Nephron (organoid): ENCODE measurements around the gene DLGAP4.

Source experiments
- H3K27ac Mint-ChIP-seq, 3 experiments: 2 replicates each; pipeline ENCODE4 v1.8.0; 2020; ENCODE audit warnings: mixed read lengths in 3 of 3, mild to moderate bottlenecking in 2 of 3, moderate library complexity in 1 of 3
- H3K27me3 Mint-ChIP-seq: 2 replicates; pipeline ENCODE4 v1.8.0; 2021; ENCODE audit warnings: low read depth, mild to moderate bottlenecking, moderate library complexity, mixed read lengths
- H3K36me3 Mint-ChIP-seq: 2 replicates; pipeline ENCODE4 v1.8.0; 2020; ENCODE audit warnings: low read depth, mixed read lengths
- H3K4me1 Mint-ChIP-seq: 2 replicates; pipeline ENCODE4 v1.8.0; 2020; ENCODE audit warnings: mixed read lengths
- H3K4me3 Mint-ChIP-seq, 3 experiments: 2 replicates each; pipeline ENCODE4 v1.8.0; 2020; ENCODE audit warnings: mild to moderate bottlenecking in 3 of 3, mixed read lengths in 3 of 3, moderate library complexity in 2 of 3
- H3K9me3 Mint-ChIP-seq: 2 replicates; pipeline ENCODE4 v1.8.0; 2020; ENCODE audit warnings: mixed read lengths
- CTCF ChIP-seq, 3 experiments: fragments of 200-600 bp; sonication (generic); IDR thresholded peaks; one replicate each; pipeline ENCODE4 v1.5.0; 2021; ENCODE audit warnings: antibody characterized with exemption in 3 of 3; ENCODE audit not compliant: unreplicated experiment in 3 of 3

The DLGAP4 gene

GRCh38 chr20:36542516-36543183 lies 236.5 kb downstream of the DLGAP4 start:
- no peak for TF ChIP-seq CTCF (IDR thresholded peaks at IDR 0.05; ENCODE audit: unreplicated experiment in 3 of 3)
- Mint-ChIP-seq H3K4me3 (peak overlapping the region; percentile 79 to 90 (median 87)), H3K36me3 (peaks cover 5% of the 10 kb centered on the region), H3K9me3 (no peaks in the 10 kb centered on the region), H3K27ac (peak overlapping the region; percentile 88 to 92 (median 90)), H3K4me1 (peaks cover 41% of the 10 kb centered on the region), H3K27me3 (peaks cover under 1% of the 10 kb centered on the region)

GRCh38 chr20:36543184-36544133 lies 237.3 kb downstream of the DLGAP4 start:
- peak overlapping the region; percentile 79 to 90 (median 87) for H3K4me3 Mint-ChIP-seq

GRCh38 chr20:36544134-36545018 lies 238.2 kb downstream of the DLGAP4 start:
- no peak for TF ChIP-seq CTCF (IDR thresholded peaks at IDR 0.05; ENCODE audit: unreplicated experiment in 3 of 3)
- Mint-ChIP-seq H3K27ac (peak overlapping the region; percentile 88 to 92 (median 90)), H3K4me1 (peaks cover 32% of the 10 kb centered on the region), H3K9me3 (no peaks in the 10 kb centered on the region), H3K27me3 (no peaks in the 10 kb centered on the region), H3K36me3 (peaks cover 9% of the 10 kb centered on the region), H3K4me3 (peak overlapping the region; percentile 58 to 90 (median 87))

More at GRCh38 chr20:36543184-36544133, 237.3 kb downstream of the DLGAP4 start:
- TF ChIP-seq CTCF (IDR thresholded peaks at IDR 0.05; ENCODE audit: unreplicated experiment in 3 of 3): no peak
- Mint-ChIP-seq H3K36me3 (peaks cover 9% of the 10 kb centered on the region), H3K27ac (peak overlapping the region; percentile 88 to 92 (median 90)), H3K27me3 (no peaks in the 10 kb centered on the region), H3K4me1 (peaks cover 37% of the 10 kb centered on the region), H3K9me3 (no peaks in the 10 kb centered on the region)

GRCh38 chr20:36546111-36546736 lies 240.1 kb downstream of the DLGAP4 start:
- no peaks in the 10 kb centered on the region for H3K27me3 Mint-ChIP-seq
- peaks cover 9% of the 10 kb centered on the region for H3K36me3 Mint-ChIP-seq
- no peaks in the 10 kb centered on the region for H3K9me3 Mint-ChIP-seq
- peaks cover 19% of the 10 kb centered on the region for H3K4me1 Mint-ChIP-seq
- no peak overlapping the region for H3K4me3 Mint-ChIP-seq
- H3K27ac Mint-ChIP-seq: peak overlapping the region in 2 of 3 experiments; percentile 46 to 57
- TF ChIP-seq CTCF (IDR thresholded peaks at IDR 0.05; ENCODE audit: unreplicated experiment in 3 of 3): no peak
